ENCODE results near the gene ZNF273. TPM values are rescaled to one million over a fixed set of nuclear protein-coding genes. Genes with fewer than 3 reads are reported as not detected.
"Not testable (repeated sequence)": the region's sequence is repeated elsewhere in the genome, so short reads cannot be mapped to it uniquely, and the experiment has no call there.

ZNF273 gene
- polyA plus RNA-seq, 3 donors = 9.4 to 10.6 (median 10.5) TPM

DNA sequence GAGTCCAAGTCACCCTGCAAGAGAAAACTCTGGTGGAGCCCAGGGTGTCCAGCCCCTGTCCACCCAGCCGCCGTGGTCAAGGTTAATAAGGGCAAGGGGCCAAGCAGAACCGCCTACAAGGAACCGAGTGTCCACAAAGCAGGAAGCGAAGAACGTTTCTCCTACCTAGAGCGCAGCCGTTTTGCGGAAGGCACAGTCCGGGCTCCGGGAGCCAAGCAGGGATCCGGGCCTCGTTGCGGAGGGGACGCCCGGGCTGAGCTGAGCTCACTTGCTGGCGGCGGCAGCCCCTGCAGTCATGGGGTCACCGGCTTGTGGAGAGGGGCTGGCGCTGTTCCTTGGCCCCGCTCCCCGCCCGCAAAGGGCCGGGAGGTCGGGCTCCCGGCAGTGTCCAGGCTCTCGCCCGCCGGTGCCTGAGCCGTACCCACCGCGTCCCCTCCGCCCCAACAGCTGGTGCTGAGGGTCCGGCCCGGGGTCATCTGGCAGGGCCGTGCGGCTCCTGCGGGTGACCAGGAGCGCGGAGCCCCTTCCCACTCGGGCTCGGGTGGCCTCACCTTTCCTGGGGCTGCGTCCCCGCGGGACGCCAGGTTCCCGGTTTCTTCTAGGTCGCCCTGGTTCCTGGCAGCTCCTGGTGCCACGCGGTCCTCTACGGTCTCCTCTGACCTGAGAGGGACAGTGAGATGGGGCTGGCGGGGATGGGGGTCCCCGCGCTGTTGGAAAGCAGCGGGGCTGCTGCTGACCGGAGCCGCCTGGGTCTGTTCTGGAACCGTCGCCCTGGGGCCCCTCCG, 14.0 kb upstream of the ZNF273 start:
- DNase-seq (ENCODE audit: low read depth in 3 of 3, low spot score in 2 of 3) = no peak

DNA sequence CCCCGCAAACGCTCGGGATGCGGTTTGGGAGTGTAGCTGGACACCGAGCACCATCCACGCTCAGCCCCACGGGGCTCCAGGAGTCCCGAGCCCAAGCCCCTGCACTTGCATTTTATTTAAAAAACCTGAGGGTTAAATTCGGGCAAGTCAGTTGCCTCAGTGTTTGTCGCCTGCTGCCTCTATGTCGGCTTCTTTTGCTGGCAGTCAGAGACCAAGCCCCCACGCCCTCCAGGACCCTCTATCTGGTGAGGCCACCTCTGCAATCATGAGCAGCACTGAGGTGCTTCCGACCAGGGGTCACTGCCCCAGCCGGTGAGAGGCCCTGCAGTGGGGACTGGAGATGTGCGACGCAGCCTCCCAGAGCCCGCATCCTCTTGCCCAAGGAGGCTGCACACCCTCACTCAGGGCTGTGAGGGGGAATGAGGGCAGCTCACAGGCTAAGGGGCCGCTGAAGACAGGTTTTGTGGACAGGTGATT, 13.3 kb upstream of the ZNF273 start:
- DNase-seq (ENCODE audit: low read depth in 3 of 3, low spot score in 2 of 3) = no peak

- DNase-seq (ENCODE audit: low read depth in 3 of 3, low spot score in 2 of 3) = not testable (repeated sequence)
Observed at GRCh38 chr7:64890273-64890672, 12.8 kb upstream of the ZNF273 start.

- no peak for DNase-seq (ENCODE audit: low read depth in 3 of 3, low spot score in 2 of 3)
Observed at GRCh38 chr7:64890761-64891362, 12.2 kb upstream of the ZNF273 start.

DNA sequence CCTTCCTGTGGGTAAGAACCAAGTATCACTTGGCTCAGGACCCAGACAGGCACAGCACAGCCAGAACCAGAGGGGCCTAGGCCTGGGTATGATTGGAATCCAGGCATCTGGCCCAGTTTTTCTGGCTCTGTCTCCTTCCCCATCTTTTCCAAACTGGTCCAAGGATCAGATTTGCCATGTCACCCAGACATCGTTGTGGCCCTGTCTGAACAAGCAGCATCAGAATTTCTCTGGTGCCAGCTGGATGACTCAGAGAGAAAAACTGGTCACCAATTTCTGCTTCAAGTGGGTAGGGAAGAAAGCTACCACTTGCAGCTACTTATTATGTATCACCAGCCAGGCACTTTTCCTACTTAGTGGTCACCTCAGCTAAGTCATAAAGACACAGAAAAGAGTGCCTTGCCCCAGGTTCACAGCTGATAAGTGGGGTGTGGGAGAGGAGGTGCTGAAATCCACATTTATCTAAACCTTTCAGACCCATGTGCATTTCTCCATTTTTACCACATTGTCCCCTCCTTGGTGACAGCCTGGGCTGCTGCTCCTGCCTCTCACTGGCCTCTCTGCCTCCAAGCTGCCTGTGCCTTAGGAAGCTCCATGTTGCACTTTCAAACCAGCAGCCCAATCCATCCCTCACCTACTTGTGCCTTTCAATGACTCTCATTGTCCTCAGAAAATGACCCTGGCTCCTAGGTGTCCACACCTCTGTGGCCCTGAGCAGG, 11.6 kb upstream of the ZNF273 start:
- DNase-seq (ENCODE audit: low read depth in 3 of 3, low spot score in 2 of 3) = not testable (repeated sequence)

DNA sequence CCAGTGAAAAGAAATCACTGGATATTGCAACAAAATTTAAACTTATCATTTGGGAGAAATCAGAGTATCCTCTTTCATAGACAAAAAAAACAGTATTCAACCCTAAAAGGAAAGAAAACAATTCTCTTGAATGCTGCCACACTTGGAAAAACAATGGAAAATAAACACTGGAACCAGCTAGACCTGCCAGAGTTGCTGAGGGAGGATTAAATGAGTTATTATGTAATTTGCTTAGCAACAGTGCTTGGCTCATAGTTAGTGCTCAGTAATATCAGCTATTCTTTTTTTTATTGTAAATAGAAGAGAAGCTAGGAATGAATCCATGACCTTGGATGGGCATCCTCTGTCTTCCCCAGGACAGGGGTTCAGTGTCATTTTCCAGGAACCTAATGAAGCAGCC, 11.0 kb upstream of the ZNF273 start:
- DNase-seq (ENCODE audit: low read depth in 3 of 3, low spot score in 2 of 3) = no peak

DNA sequence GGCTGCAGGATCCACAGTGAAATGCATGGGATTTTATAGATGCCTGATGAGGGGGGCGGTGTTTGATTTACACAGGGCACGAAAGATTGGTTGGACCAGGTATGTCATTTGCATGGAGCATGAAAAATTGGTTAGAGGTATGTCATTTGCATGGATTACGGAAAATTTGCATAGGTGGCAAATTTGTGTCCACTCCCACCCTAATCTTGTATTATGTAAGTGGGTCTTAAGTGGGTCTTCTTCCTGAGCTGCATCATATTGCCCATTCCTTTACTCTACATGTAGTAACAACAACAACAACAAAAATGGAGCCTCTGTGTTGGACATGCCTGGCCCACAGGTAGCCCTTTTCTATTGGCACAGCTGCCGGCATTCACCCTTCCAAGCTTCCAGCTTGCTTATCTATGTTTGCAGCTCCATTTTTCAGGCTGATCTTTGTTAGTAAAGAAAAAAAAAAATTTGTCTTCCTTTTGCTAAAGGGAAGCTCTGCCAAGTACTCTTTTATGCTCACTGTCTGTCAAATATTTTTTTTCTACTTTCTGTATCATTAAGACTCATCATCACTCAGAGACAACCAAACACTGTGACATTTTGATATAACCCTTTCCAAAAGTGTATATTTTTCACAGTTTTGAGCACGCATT, 10.3 kb upstream of the ZNF273 start:
- DNase-seq (ENCODE audit: low read depth in 3 of 3, low spot score in 2 of 3) = no peak

DNA sequence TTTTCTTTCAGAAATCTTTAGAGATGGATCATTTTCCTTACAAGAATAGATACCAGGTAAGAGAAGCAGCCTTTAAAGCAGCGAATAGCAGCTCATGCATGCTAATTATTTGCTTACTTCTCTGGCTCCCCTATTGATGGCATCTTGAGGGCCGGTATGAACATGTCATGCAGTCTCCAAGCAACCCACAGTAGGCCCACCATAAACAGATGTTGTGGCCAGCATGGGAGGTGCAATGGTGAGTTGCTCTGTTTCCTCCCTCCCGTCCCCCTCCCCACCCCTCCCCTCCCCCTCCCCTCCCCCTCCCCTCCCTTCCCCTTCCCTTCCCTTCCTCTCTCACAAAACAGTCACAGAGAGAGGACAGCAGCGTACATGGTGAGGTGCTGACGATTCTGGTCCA, 9.7 kb upstream of the ZNF273 start:
- DNase-seq (ENCODE audit: low read depth in 3 of 3, low spot score in 2 of 3) = no peak

- DNase-seq (ENCODE audit: low read depth in 3 of 3, low spot score in 2 of 3) = not testable (repeated sequence)
Observed at GRCh38 chr7:64902461-64902805, 640 bp upstream of the ZNF273 start.

DNA sequence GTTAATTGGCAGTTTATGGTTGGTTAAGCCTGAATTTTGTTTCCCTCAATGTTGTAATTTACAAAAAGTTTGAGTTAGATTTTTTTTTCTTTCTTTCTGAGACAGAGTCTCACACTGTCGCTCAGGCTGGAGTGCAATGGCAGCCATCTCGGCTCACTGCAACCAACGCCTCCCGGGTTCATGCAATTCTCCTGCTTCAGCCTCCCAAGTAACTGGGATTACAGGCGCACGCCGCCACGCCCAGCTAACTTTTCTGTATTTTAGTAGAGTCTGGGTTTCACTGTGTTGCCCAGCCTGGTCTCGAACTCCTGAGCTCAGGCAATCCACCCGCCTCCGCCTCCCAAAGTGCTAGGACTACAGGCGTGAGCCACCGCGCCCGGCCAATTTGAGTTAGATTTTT, 935 bp downstream of the ZNF273 start:
- no peak for DNase-seq (ENCODE audit: low read depth in 3 of 3, low spot score in 2 of 3)

GRCh38 chr7:64905133-64905532, 2.1 kb downstream of the ZNF273 start:
- no peak for DNase-seq (ENCODE audit: low read depth in 3 of 3, low spot score in 2 of 3)

DNA sequence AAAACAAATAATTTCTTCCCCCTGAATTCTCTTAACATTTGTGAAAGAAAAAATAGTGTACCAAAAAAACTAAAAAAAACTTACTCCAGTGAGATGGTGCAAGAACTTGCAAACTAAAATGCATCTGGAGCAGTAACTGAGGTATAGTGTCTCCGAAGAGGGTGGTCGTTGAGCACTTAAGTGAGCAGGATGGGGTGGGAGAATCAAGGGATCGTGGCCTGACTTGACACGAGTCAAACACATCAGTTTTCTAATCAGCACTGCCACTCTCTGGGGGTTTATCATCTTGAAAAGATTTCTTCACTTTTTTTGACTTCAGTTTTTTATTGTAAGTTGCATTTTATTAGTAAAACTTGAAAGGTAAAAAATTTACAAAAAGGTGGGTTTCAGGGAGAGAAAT, 2.5 kb downstream of the ZNF273 start:
- no peak for DNase-seq (ENCODE audit: low read depth in 3 of 3, low spot score in 2 of 3)

DNA sequence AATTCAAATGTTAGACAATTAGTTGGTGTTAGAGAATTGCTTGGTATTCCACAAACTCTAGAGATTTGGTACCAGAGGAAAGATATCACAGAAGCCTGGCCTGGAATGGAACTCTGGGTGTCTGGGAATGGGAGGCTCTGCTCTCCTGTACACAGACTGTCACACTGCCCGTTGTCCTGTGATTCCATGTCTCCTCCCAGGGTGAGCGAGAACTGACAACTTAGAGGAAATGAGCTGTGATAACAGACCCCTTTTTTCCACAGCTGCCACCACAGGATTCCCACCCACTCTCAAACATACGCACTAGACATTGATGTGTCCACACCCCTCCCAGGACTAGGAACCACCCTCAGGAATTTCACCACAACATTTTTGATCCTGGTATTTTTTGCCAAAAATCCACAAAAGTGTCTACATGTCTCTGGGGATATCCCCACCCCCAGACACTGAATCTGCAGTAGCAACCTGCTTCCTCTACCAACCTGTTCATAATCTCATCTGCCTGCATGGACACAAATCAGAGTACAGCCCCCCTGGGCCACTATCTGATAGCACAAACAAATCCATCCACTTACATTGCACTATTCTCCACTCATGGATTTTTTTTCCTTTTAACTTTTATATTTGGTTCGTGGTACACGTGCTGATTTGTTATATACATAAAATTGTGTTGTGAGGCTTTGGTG, 4.7 kb downstream of the ZNF273 start:
- no peak for DNase-seq (ENCODE audit: low read depth in 3 of 3, low spot score in 2 of 3)

GRCh38 chr7:64908358-64908757, 5.3 kb downstream of the ZNF273 start:
- no peak for DNase-seq (ENCODE audit: low read depth in 3 of 3, low spot score in 2 of 3)

GRCh38 chr7:64914557-64914956, 11.5 kb downstream of the ZNF273 start:
- no peak for DNase-seq (ENCODE audit: low read depth in 3 of 3, low spot score in 2 of 3)

DNA sequence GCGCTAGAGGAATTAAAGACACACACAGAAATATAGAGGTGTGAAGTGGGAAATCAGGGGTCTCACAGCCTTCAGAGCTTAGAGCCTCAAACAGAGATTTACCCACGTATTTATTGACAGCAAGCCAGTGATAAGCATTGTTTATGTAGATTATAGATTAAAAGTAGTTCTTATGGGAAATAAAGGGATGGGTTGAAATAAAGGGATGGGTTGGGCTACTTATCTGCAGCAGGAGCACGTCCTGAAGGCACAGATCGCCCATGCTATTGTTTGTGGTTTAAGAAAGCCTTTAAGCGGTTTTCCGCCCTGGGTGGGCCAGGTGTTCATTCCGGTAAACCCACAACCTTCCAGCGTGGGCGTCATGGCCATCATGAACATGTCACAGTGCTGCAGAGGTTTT, 12.2 kb downstream of the ZNF273 start:
- not testable (repeated sequence) for DNase-seq (ENCODE audit: low read depth in 3 of 3, low spot score in 2 of 3)

- DNase-seq (ENCODE audit: low read depth in 3 of 3, low spot score in 2 of 3) = not testable (repeated sequence)
Observed at GRCh38 chr7:64928252-64929187, 25.4 kb downstream of the ZNF273 start.

DNA sequence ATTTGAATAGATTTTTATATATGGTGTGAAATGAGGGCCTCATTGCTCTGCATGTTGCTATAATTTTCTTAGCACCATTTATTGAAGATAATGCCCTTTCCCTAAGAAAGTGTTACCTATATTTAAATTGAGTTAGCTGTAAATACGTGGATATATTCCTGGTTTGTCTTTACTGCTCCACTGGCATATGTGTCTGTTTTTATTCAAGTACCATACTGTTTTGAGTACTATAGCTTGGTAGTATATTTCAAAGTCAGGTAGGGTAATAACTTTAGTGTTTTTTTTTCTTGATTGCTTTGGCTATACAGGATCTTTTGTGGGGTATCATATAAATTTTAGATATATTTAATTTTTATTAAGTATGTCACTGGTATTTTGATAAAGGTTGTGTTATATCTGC, 31.4 kb downstream of the ZNF273 start:
- DNase-seq (ENCODE audit: low read depth in 3 of 3, low spot score in 2 of 3) = no peak

DNA sequence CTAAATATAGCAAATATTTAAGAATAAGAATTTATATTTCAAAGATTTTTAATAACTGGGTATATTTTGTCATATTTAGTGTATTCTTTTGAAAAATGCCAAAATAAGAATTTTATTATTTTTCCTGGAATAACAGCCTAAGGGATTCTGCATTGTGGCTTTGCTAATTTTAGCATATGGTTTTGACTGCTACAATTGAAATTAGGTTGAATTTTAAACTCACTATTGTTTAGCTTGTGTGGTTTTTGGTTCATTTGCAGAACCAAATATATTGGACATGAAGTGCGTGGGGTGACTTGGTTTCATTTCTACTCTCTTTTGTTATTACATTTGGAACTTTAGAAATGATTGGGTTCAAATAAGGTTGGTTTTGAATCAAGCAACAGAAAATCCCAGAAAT, 35.5 kb downstream of the ZNF273 start:
- DNase-seq (ENCODE audit: low read depth in 3 of 3, low spot score in 2 of 3) = no peak

DNA sequence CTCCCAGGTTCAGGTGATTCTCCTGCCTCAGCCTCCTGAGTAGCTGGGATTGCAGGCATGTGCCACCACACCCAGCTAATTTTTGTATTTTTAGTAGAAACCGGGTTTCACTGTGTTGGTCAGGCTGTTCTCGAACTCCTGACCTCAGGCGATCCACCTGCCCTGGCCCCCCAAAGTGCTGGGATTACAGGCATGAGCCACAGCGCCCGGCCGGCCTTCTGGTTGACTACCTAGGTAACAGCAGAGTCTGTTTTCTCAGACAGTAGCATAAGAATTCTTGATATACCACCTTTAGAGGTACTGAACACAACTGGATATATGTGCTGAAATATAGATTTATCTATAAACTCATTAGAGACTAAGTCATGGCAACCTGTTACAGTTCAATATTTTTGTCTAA, 36.9 kb downstream of the ZNF273 start:
- DNase-seq (ENCODE audit: low read depth in 3 of 3, low spot score in 2 of 3) = not testable (repeated sequence)
